NCI-H2107 treated with DMSO at 0.1 percent for 48 hours (cell line): ENCODE results near the gene STIM2.
"Not testable (repeated sequence)": the region's sequence is repeated elsewhere in the genome, so short reads cannot be mapped to it uniquely, and the experiment has no call there.

Experiments
- DNase-seq: peaks from one replicate; lab custom pipeline; 2025; ENCODE audit not compliant: unreplicated experiment; lab: John Stamatoyannopoulos, UW

STIM2 gene

GRCh38 chr4:26866781-26867180, 6.1 kb downstream of the STIM2 start:
- no peak for DNase-seq

GRCh38 chr4:26867914-26868684, 7.5 kb downstream of the STIM2 start:
- no peak for DNase-seq

GRCh38 chr4:26870576-26871262, 10.1 kb downstream of the STIM2 start:
- no peak for DNase-seq

GRCh38 chr4:26871611-26872010, 11.0 kb downstream of the STIM2 start:
- DNase-seq = no peak

GRCh38 chr4:26873391-26874026, 12.9 kb downstream of the STIM2 start:
- DNase-seq = no peak

- DNase-seq = no peak
These were observed 13.5 kb downstream of the STIM2 start for GRCh38 chr4:26874110-26874509.

- DNase-seq = no peak
These were observed 16.8 kb downstream of the STIM2 start for GRCh38 chr4:26877406-26877805.

GRCh38 chr4:26877961-26878360, 17.3 kb downstream of the STIM2 start:
- DNase-seq = no peak

- no peak for DNase-seq
These were observed 18.3 kb downstream of the STIM2 start for GRCh38 chr4:26878794-26879391.

- DNase-seq = no peak
These were observed 19.2 kb downstream of the STIM2 start for GRCh38 chr4:26879805-26880204.

GRCh38 chr4:26884026-26884425, 23.4 kb downstream of the STIM2 start:
- no peak for DNase-seq

GRCh38 chr4:26884486-26884988, 23.9 kb downstream of the STIM2 start:
- no peak for DNase-seq

- DNase-seq = no peak
These were observed 25.3 kb downstream of the STIM2 start for GRCh38 chr4:26885912-26886274.

GRCh38 chr4:26887143-26887542, 26.5 kb downstream of the STIM2 start:
- no peak for DNase-seq

GRCh38 chr4:26887809-26888208, 27.2 kb downstream of the STIM2 start:
- no peak for DNase-seq

GRCh38 chr4:26889356-26889755, 28.7 kb downstream of the STIM2 start:
- DNase-seq = no peak

GRCh38 chr4:26891054-26891453, 30.4 kb downstream of the STIM2 start:
- DNase-seq = no peak

GRCh38 chr4:26891867-26892266, 31.2 kb downstream of the STIM2 start:
- DNase-seq = no peak

GRCh38 chr4:26892480-26893150, 32.0 kb downstream of the STIM2 start:
- DNase-seq = no peak

GRCh38 chr4:26893491-26893890, 32.9 kb downstream of the STIM2 start:
- no peak for DNase-seq

- not testable (repeated sequence) for DNase-seq
These were observed 34.2 kb downstream of the STIM2 start for GRCh38 chr4:26894881-26895280.
